ENCODE results near the gene VEZF1. TPM values are rescaled to one million over a fixed set of nuclear protein-coding genes. Genes with fewer than 3 reads are reported as not detected.
A peak's percentile ranks its signal among the peaks of the same experiment; 100 is the strongest.
"Not testable (repeated sequence)": the region's sequence is repeated elsewhere in the genome, so short reads cannot be mapped to it uniquely, and the experiment has no call there.

VEZF1 gene
- total and polyA plus RNA-seq, 4 experiments from 2014 or later: 30.6 to 76.6 (median 63.1) TPM

- no peaks in the 10 kb centered on the region for H3K4me1 ChIP-seq (ENCODE audit: insufficient read depth, low read length)
- no peak overlapping the region for H3K4me3 Mint-ChIP-seq
- H3K27ac ChIP-seq (ENCODE audit: low read depth, low read length): no peak overlapping the region
- no peaks in the 10 kb centered on the region for H3K36me3 Mint-ChIP-seq
- DNase-seq: no peak
- H3K36me3 ChIP-seq (ENCODE audit: insufficient read depth, low read length): no peaks in the 10 kb centered on the region
- no peaks in the 10 kb centered on the region for H3K4me1 Mint-ChIP-seq
- no peaks in the 10 kb centered on the region for H3K9me3 ChIP-seq (ENCODE audit: control insufficient read depth in 1 of 2, low read length in 2 of 2)
- ChIA-PET POLR2A (ENCODE audit: partially characterized antibody) (no interaction called here), CTCF (ENCODE audit: partially characterized antibody) (interaction anchor here (1.2 kb wide), 2 partner anchors 10 to 33 kb away, joined by 3 to 6 read pairs; no protein-coding TSS in a partner anchor)
- H3K9me3 Mint-ChIP-seq: peaks cover 0 to 4% (median 0%) of the 10 kb centered on the region in 8 donors
- no peaks in the 10 kb centered on the region for H3K27me3 ChIP-seq (ENCODE audit: insufficient read depth, low read length)
- H3K4me3 ChIP-seq (ENCODE audit: low read length in 2 of 2): no peak overlapping the region
- intact Hi-C loops (cut with micrococcal nuclease): no loop called here
- peaks cover 3 to 4% of the 10 kb centered on the region in 2 donors for H3K27me3 Mint-ChIP-seq
- no peak overlapping the region for H3K27ac Mint-ChIP-seq
Measured at GRCh38 chr17:57966246-57966645, 21.8 kb downstream of the VEZF1 start.

DNA sequence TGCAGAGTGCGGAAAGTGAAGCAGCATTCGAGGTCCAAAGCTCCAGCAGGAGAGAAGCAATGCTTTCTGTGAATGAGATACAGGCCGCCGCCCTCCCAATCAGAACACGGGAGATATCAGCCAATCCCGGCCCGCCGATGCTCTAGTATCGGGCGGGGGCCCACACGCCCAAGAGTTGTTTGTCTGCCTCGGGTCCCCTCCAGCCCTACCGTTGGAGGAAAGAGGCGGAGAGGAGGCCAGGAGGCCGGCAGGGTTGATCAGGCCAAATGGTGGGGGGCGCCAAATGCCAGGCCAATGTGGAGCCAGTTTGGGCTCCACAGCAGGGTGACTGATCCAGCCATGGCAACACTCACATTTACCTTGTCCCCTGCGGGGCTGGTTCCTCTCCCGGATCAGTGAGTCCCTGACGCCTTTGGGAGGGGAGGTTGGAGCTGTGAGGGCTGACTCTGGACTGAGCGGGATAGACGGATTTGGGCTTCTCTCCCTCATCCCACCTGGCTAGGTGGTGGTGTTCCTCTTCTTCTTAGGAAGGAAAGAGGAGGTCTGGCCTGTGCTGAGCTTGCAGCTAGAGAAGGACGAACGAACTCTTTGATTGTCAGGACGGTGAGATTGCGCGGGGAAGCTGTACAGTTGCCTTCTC lies 22.4 kb downstream of the VEZF1 start:
- Histone ChIP-seq H3K27me3 (ENCODE audit: insufficient read depth, low read length) (no peaks in the 10 kb centered on the region), H3K27ac (ENCODE audit: low read depth, low read length) (no peak overlapping the region), H3K9me3 (ENCODE audit: control insufficient read depth in 1 of 2, low read length in 2 of 2) (no peaks in the 10 kb centered on the region), H3K36me3 (ENCODE audit: insufficient read depth, low read length) (no peaks in the 10 kb centered on the region), H3K4me1 (ENCODE audit: insufficient read depth, low read length) (no peaks in the 10 kb centered on the region), H3K4me3 (ENCODE audit: low read length in 2 of 2) (no peak overlapping the region)
- Mint-ChIP-seq H3K27me3 (peaks cover 3 to 4% of the 10 kb centered on the region in 2 donors), H3K27ac (no peak overlapping the region), H3K4me1 (no peaks in the 10 kb centered on the region), H3K36me3 (no peaks in the 10 kb centered on the region), H3K4me3 (no peak overlapping the region), H3K9me3 (peaks cover 0 to 4% (median 0%) of the 10 kb centered on the region in 8 donors)
- intact Hi-C loops (cut with micrococcal nuclease): no loop called here
- no peak for DNase-seq
- ChIA-PET CTCF (ENCODE audit: partially characterized antibody) (interaction anchor here (1.2 kb wide), 1 partner anchor 34 kb away, joined by 3 read pairs; no protein-coding TSS in a partner anchor), POLR2A (ENCODE audit: partially characterized antibody) (no interaction called here)

- Mint-ChIP-seq H3K36me3 (no peaks in the 10 kb centered on the region), H3K4me3 (no peak overlapping the region), H3K9me3 (peaks cover 0 to 4% (median 0%) of the 10 kb centered on the region in 8 donors), H3K27ac (no peak overlapping the region), H3K4me1 (no peaks in the 10 kb centered on the region), H3K27me3 (peaks cover 3 to 4% of the 10 kb centered on the region in 2 donors)
- H3K4me3 ChIP-seq (ENCODE audit: low read length in 2 of 2): no peak overlapping the region
- no peaks in the 10 kb centered on the region for H3K4me1 ChIP-seq (ENCODE audit: insufficient read depth, low read length)
- H3K27ac ChIP-seq (ENCODE audit: low read depth, low read length): no peak overlapping the region
- no peaks in the 10 kb centered on the region for H3K9me3 ChIP-seq (ENCODE audit: control insufficient read depth in 1 of 2, low read length in 2 of 2)
- no peak for DNase-seq
- ChIA-PET CTCF (ENCODE audit: partially characterized antibody) (no interaction called here), POLR2A (ENCODE audit: partially characterized antibody) (no interaction called here)
- intact Hi-C loops (cut with micrococcal nuclease): no loop called here
- no peaks in the 10 kb centered on the region for H3K36me3 ChIP-seq (ENCODE audit: insufficient read depth, low read length)
- H3K27me3 ChIP-seq (ENCODE audit: insufficient read depth, low read length): no peaks in the 10 kb centered on the region
Measured at GRCh38 chr17:57963149-57963511, 24.9 kb downstream of the VEZF1 start.

- H3K27me3 Mint-ChIP-seq: peaks cover 4% of the 10 kb centered on the region in 2 donors
- DNase-seq: no peak
- no peak overlapping the region for H3K27ac Mint-ChIP-seq
- H3K36me3 ChIP-seq (ENCODE audit: insufficient read depth, low read length): no peaks in the 10 kb centered on the region
- no peaks in the 10 kb centered on the region for H3K9me3 ChIP-seq (ENCODE audit: control insufficient read depth in 1 of 2, low read length in 2 of 2)
- no peak overlapping the region for H3K4me3 Mint-ChIP-seq
- peaks cover 0 to 5% (median 2%) of the 10 kb centered on the region in 4 donors for H3K4me1 Mint-ChIP-seq
- H3K4me1 ChIP-seq (ENCODE audit: insufficient read depth, low read length): no peaks in the 10 kb centered on the region
- H3K27me3 ChIP-seq (ENCODE audit: insufficient read depth, low read length): no peaks in the 10 kb centered on the region
- ChIA-PET POLR2A (ENCODE audit: partially characterized antibody) (no interaction called here), CTCF (ENCODE audit: partially characterized antibody) (interaction anchor here (1.0 to 1.9 kb wide), 2 partner anchors 13 to 37 kb away, joined by 3 to 5 read pairs; no protein-coding TSS in a partner anchor)
- no peak overlapping the region for H3K27ac ChIP-seq (ENCODE audit: low read depth, low read length)
- H3K4me3 ChIP-seq (ENCODE audit: low read length in 2 of 2): no peak overlapping the region
- intact Hi-C loops (cut with micrococcal nuclease): no loop called here
- no peaks in the 10 kb centered on the region for H3K36me3 Mint-ChIP-seq
- H3K9me3 Mint-ChIP-seq: peaks cover 0 to 4% (median 0%) of the 10 kb centered on the region in 8 donors
Measured at GRCh38 chr17:57962279-57963148, 25.5 kb downstream of the VEZF1 start.

DNA sequence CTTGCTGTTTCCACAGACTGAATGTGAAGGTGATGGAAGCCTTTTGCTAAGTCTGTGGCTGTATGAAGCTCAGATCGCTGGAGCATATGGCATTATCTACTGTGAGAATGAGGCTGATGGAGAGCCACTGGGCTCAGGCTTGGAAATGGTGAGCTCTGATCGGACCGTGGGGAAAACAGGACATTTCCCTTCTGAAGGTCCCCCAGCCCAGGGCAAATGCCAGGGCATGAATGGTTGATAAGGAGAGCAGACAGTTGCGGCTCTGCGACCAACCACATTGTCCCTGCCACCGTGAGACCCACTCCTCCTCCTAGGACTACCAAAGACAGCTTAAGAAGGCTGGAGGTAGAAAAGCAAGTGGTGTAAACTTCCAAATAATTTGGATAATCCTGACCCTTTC lies 28.1 kb downstream of the VEZF1 start:
- H3K4me1 Mint-ChIP-seq: peaks cover 12 to 21% (median 16%) of the 10 kb centered on the region in 4 donors
- Histone ChIP-seq H3K4me3 (ENCODE audit: low read length in 2 of 2) (no peak overlapping the region), H3K9me3 (ENCODE audit: control insufficient read depth in 1 of 2, low read length in 2 of 2) (no peaks in the 10 kb centered on the region), H3K27me3 (ENCODE audit: insufficient read depth, low read length) (peaks cover 4% of the 10 kb centered on the region), H3K36me3 (ENCODE audit: insufficient read depth, low read length) (no peaks in the 10 kb centered on the region), H3K4me1 (ENCODE audit: insufficient read depth, low read length) (peaks cover 15% of the 10 kb centered on the region), H3K27ac (ENCODE audit: low read depth, low read length) (no peak overlapping the region)
- H3K27me3 Mint-ChIP-seq: peaks cover 6 to 7% of the 10 kb centered on the region in 2 donors
- no peak overlapping the region for H3K27ac Mint-ChIP-seq
- ChIA-PET POLR2A (ENCODE audit: partially characterized antibody) (interaction anchor here (1.0 kb wide), 1 partner anchor 47 kb away, joined by 3 read pairs; no protein-coding TSS in a partner anchor), CTCF (ENCODE audit: partially characterized antibody) (interaction anchor here (1.2 kb wide), 1 partner anchor 240 kb away, joined by 3 read pairs; no protein-coding TSS in a partner anchor)
- no peak overlapping the region for H3K4me3 Mint-ChIP-seq
- H3K36me3 Mint-ChIP-seq: no peaks in the 10 kb centered on the region
- peaks cover 0 to 2% (median 0%) of the 10 kb centered on the region in 8 donors for H3K9me3 Mint-ChIP-seq
- intact Hi-C loops (cut with micrococcal nuclease): loop anchor here (5.0 kb wide), 1 partner anchor 37 kb away; no protein-coding TSS in a partner anchor
- no peak for DNase-seq

GRCh38 chr17:57958391-57958790 lies 29.7 kb downstream of the VEZF1 start:
- H3K27ac Mint-ChIP-seq; H3K36me3 Mint-ChIP-seq; H3K27ac ChIP-seq (ENCODE audit: low read depth, low read length); H3K4me3 Mint-ChIP-seq; H3K4me3 ChIP-seq (ENCODE audit: low read length in 2 of 2); H3K9me3 Mint-ChIP-seq; H3K27me3 ChIP-seq (ENCODE audit: insufficient read depth, low read length); H3K9me3 ChIP-seq (ENCODE audit: control insufficient read depth in 1 of 2, low read length in 2 of 2); DNase-seq; POLR2A ChIA-PET (ENCODE audit: partially characterized antibody); H3K27me3 Mint-ChIP-seq; H3K36me3 ChIP-seq (ENCODE audit: insufficient read depth, low read length): not testable (repeated sequence)
- peaks cover 15% of the 10 kb centered on the region for H3K4me1 ChIP-seq (ENCODE audit: insufficient read depth, low read length)
- intact Hi-C loops (cut with micrococcal nuclease): loop anchor here (5.0 kb wide), 1 partner anchor 39 kb away; no protein-coding TSS in a partner anchor
- H3K4me1 Mint-ChIP-seq: peaks cover 14 to 28% (median 18%) of the 10 kb centered on the region in 4 donors
- CTCF ChIA-PET (ENCODE audit: partially characterized antibody): interaction anchor here (0.7 kb wide), 1 partner anchor 108 kb away, joined by 3 read pairs; the partner anchor contains the start of gene MRPS23

DNA sequence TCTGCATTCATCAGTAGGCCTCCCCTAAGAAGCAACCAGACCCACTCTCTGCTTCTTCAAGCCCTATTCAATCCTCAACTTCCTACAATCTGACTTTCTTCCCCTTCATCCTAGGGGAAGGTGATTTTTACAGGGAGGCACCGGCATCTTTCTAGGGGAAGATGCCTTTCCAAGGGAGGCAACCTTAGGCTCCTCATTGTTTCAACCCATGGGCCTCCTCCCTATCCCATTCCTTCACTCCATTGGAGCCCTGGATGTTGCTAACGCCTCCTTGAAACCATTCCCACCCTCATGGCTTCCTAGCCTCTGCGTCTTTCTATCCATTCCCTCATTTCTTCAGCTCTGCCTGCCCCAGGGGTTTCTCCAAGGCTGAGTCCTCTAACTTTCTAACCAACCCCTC lies 30.2 kb downstream of the VEZF1 start:
- H3K36me3 ChIP-seq (ENCODE audit: insufficient read depth, low read length): no peaks in the 10 kb centered on the region
- intact Hi-C loops (cut with micrococcal nuclease): loop anchor here (5.0 kb wide), 1 partner anchor 39 kb away; no protein-coding TSS in a partner anchor

More for the DNA sequence above, 30.2 kb downstream of the VEZF1 start:
- Histone ChIP-seq H3K27ac (ENCODE audit: low read depth, low read length) (no peak overlapping the region), H3K4me1 (ENCODE audit: insufficient read depth, low read length) (peaks cover 15% of the 10 kb centered on the region), H3K9me3 (ENCODE audit: control insufficient read depth in 1 of 2, low read length in 2 of 2) (no peaks in the 10 kb centered on the region), H3K27me3 (ENCODE audit: insufficient read depth, low read length) (peaks cover 4% of the 10 kb centered on the region), H3K4me3 (ENCODE audit: low read length in 2 of 2) (no peak overlapping the region)
- POLR2A ChIA-PET (ENCODE audit: partially characterized antibody): no interaction called here
- Mint-ChIP-seq H3K27me3 (peaks cover 5 to 6% of the 10 kb centered on the region in 2 donors), H3K36me3 (no peaks in the 10 kb centered on the region), H3K4me3 (peak overlapping the region in 2 of 8 donors; percentile 17 to 36), H3K9me3 (peaks cover 0 to 2% (median 0%) of the 10 kb centered on the region in 8 donors), H3K4me1 (peaks cover 14 to 30% (median 18%) of the 10 kb centered on the region in 4 donors), H3K27ac (peak overlapping the region in 2 of 7 donors; percentile 20 to 54)
- no peak for DNase-seq
- CTCF ChIA-PET (ENCODE audit: partially characterized antibody): interaction anchor here (0.7 kb wide), 1 partner anchor 108 kb away, joined by 3 read pairs; the partner anchor contains the start of gene MRPS23
